Fibroblast of villous mesenchyme (primary cell): ENCODE measurements around the gene HYOU1. TPM values are rescaled to one million over a fixed set of nuclear protein-coding genes. Genes with fewer than 3 reads are reported as not detected.
A peak's percentile ranks its signal among the peaks of the same experiment; 100 is the strongest.

Experiments
- DNase-seq: peaks from one replicate; pipeline ENCODE4 v3.0.0-alpha.2; 2010; ENCODE audit warnings: low read depth
- H3K4me3 ChIP-seq: 2 replicates; pipeline ENCODE4 v1.5.1; 2011; ENCODE audit warnings: low read depth, mild to moderate bottlenecking, low read length
- total RNA-seq: library from RNA; depleted of rRNA; stranded (reverse); fragments of >200 nt; gene quantifications from 2 replicates; pipeline ENCODE4 v1.2.3, GENCODE V29; 2012
- TF ChIP-seq, protein P1 (sequence below): IDR thresholded peaks from 2 replicates; pipeline ENCODE4 v1.5.1; 2012; ENCODE audit warnings: low read depth, mild to moderate bottlenecking, low read length; ENCODE audit not compliant: insufficient read depth

Gene HYOU1
- total RNA-seq, 1 donor, result 174 TPM

GRCh38 chr11:119019996-119020395 is 37.0 kb downstream of the HYOU1 start:
- H3K4me3 ChIP-seq, result peak overlapping the region; percentile 95
- TF ChIP-seq, protein P1, sequence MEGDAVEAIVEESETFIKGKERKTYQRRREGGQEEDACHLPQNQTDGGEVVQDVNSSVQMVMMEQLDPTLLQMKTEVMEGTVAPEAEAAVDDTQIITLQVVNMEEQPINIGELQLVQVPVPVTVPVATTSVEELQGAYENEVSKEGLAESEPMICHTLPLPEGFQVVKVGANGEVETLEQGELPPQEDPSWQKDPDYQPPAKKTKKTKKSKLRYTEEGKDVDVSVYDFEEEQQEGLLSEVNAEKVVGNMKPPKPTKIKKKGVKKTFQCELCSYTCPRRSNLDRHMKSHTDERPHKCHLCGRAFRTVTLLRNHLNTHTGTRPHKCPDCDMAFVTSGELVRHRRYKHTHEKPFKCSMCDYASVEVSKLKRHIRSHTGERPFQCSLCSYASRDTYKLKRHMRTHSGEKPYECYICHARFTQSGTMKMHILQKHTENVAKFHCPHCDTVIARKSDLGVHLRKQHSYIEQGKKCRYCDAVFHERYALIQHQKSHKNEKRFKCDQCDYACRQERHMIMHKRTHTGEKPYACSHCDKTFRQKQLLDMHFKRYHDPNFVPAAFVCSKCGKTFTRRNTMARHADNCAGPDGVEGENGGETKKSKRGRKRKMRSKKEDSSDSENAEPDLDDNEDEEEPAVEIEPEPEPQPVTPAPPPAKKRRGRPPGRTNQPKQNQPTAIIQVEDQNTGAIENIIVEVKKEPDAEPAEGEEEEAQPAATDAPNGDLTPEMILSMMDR, result no peak
- DNase-seq, result no peak

DNA sequence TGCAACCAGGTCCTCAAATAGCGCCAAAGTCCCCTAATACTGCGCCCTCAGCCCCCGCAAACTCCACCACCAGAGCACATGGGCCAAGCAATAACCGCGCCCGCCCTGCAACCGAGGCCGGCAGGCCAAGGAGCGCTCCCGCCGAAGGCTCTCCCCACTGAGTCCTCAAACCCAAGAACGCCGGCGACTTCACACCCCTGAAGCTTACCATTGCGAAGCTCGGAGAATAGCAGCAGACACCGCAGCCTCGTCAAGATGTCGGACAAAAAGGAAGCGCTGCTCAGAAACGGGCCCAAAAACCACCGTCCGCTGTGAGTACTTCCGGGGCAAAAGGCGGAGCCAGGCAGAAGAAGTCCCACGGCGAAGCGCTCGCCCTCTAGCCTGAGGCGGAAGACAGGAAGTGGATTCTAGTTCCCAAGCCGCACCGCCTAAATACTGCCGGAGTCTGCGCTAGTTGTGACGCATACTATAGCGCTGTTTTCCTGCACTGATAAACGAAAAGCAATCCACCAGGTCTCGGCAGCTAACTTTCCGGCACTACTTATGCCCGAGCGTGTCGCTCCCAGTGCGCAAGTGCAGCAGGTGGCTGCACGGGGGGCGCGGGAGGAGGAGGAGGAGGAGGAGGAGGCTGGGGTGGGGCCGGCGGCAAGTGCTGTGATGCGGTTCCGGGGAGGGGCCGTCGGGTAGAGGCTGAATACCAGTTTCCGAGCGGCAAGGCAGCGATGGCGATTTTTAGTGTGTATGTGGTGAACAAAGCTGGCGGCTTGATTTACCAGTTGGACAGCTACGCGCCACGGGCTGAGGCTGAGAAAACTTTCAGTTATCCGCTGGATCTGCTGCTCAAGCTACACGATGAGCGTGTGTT is 38.7 kb downstream of the HYOU1 start, which contains the start of the genes RPS25 and TRAPPC4:
Gene RPS25 (minus strand): TSS at position 270 of the 865 bp plus-strand sequence. CDS start 59 bp downstream, at position 211.
Gene TRAPPC4 (plus strand): TSS at position 693 of the 865 bp plus-strand sequence. CDS start 30 bp downstream, at position 723.
- DNase-seq, result peak; percentile 95
- H3K4me3 ChIP-seq, result peak within 1 kb of the TSS; percentile 95
- TF ChIP-seq, protein P1, result no peak

DNA sequence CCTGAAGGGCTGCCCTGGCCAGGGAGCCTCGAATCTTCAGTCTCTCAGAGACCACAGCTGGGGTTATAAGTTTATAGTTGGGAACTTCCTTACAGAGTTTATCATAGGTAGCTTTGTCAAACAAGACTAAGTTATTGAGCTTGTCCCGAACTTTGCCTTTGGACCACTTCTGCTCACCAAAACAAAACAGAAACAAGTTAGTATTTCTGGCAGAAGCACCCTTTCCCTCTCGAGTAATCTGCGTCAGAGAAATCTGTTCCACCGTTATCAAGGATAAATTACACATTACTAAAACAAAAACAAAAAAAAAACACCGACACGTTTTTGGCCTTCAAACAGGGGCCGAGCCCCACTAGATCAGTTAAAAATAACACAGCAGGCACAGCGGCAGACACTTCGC is 39.6 kb downstream of the HYOU1 start:
- peak; percentile 37 for DNase-seq
- H3K4me3 ChIP-seq, result peak overlapping the region; percentile 95

DNA sequence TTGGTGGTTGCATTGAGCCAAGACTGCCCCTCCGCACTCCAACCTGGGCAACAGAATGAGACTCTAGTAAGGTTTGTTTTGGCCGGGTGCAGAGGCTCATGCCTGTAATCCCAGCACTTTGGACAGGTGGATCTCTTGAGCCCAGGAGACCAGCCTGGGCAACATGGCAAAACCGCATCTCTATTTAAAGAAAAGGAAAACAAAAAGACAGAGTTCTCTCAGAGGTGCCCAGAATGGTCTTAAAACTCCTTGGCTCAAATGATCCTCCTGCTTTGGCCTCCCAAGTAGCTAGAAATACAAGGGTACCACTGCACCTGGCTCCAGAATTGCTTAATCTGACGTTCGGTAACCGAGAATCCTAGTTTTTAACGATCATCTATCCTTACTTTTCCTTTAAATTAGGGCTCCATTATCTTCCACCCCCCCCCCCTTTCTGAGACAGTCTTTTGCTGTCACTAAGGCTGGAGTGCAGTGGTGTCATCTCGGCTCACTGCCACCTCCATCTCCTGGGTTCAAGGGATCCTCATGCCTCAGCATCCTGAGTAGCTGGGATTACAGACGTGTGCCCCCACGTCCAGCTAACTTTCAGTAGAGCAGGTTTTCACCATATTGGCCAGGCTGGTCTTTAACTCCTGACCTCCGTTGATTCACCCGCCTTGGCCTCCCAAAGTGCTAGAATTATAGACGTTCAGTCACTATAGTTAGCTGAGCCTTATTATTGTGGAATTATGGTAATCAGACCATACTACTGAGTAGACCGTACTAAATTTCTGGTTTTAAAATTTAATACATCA is 40.6 kb downstream of the HYOU1 start:
- DNase-seq, result no peak
- TF ChIP-seq, protein P1, result no peak
- H3K4me3 ChIP-seq, result peak overlapping the region; percentile 95

DNA sequence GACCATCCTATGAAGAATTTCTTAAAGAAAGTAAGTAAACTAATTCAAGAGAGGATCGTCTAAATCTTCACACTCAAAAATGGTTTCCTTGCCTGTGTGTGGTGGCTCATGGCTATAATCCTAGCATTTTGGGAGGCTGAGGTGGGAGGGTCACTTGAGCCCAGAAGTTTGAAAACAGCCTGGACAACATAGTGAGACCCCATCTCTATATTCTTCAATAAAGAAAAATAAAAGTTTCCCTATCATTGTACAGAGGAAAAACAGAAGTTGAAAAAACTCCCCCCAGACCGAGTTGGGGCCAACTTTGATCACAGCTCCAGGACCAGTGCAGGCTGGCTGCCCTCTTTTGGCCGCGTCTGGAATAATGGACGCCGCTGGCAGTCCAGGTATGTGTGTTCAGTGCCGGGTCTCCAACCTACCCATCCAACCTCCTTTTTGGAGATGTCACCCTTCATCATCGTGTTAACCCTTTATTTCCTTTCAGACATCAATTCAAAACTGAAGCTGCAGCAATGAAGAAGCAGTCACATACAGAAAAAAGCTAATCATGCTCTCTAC is 41.9 kb downstream of the HYOU1 start:
- H3K4me3 ChIP-seq, result no peak overlapping the region
- DNase-seq, result no peak
- TF ChIP-seq, protein P1, result no peak

DNA sequence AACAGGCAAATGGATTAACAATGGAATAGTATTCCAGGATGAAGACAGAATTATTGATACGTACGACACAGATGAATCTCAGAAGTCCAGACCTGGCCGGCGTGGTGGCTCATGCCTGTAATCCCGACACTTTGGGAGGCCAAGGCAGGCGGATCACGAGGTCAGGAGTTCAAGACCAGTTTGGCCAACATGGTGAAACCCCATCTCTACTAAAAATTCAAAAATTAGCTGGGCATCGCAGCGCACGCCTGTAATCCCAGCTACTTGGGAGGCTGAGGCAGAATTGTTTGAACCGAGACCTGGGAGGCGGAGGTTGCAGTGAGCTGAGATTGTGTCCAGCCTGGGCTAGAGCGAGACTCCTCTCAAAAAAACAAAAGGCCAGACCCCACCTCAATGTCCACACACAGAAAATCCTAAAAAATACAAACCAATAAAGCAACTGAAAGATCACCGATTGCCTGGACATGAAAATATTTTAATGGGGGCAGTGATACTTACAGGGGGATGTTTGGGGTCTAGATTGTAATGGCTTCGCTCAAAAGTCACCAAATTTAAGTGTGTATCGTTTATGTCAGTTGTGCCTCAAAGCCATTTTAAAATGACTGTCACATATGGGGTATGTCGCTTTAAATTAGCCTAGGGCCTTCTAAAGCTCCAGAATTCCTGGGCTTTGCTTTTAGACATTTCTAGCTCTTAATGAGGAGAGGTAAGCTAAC is 42.6 kb downstream of the HYOU1 start:
- no peak for DNase-seq
- TF ChIP-seq, protein P1, result no peak
- H3K4me3 ChIP-seq, result no peak overlapping the region
